ENCODE data around the gene ABCA7.
"Not testable (repeated sequence)": the region's sequence is repeated elsewhere in the genome, so short reads cannot be mapped to it uniquely, and the experiment has no call there.

Gene ABCA7

GRCh38 chr19:1105873-1106840 lies 66.2 kb downstream of the ABCA7 start:
- DNase-seq (ENCODE audit: low spot score) = no peak

GRCh38 chr19:1106841-1107660 lies 67.1 kb downstream of the ABCA7 start:
- no peak for DNase-seq (ENCODE audit: low spot score)

- no peak for DNase-seq (ENCODE audit: low spot score)
These were observed 67.9 kb downstream of the ABCA7 start for GRCh38 chr19:1107661-1108261.

GRCh38 chr19:1108291-1109031 lies 68.6 kb downstream of the ABCA7 start:
- no peak for DNase-seq (ENCODE audit: low spot score)

GRCh38 chr19:1109032-1109551 lies 69.2 kb downstream of the ABCA7 start:
- DNase-seq (ENCODE audit: low spot score) = no peak

- no peak for DNase-seq (ENCODE audit: low spot score)
These were observed 70.1 kb downstream of the ABCA7 start for GRCh38 chr19:1109697-1110671.

GRCh38 chr19:1110809-1111640 lies 71.1 kb downstream of the ABCA7 start:
- DNase-seq (ENCODE audit: low spot score) = no peak

- no peak for DNase-seq (ENCODE audit: low spot score)
These were observed 71.8 kb downstream of the ABCA7 start for GRCh38 chr19:1111641-1112267.

- DNase-seq (ENCODE audit: low spot score) = no peak
These were observed 72.5 kb downstream of the ABCA7 start for GRCh38 chr19:1112268-1113029.

GRCh38 chr19:1113030-1113985 lies 73.4 kb downstream of the ABCA7 start:
- peak; percentile 91 for DNase-seq (ENCODE audit: low spot score)

- no peak for DNase-seq (ENCODE audit: low spot score)
These were observed 74.1 kb downstream of the ABCA7 start for GRCh38 chr19:1113986-1114483.

GRCh38 chr19:1114728-1115127 lies 74.8 kb downstream of the ABCA7 start:
- DNase-seq (ENCODE audit: low spot score) = not testable (repeated sequence)

Data from putamen (tissue), 1 donor.